MCF 10A (cell line): ENCODE results near the gene MAN1C1. TPM values are rescaled to one million over a fixed set of nuclear protein-coding genes. Genes with fewer than 3 reads are reported as not detected.

Source experiments
- BruUV-seq: library from RNA; stranded (reverse); fragments of 400-500 nt; replicated peaks from 2 replicates; lab custom pipeline; 2021; lab: Mats Ljungman, UMichigan
- CTCF ChIA-PET: fragments of 300-600 bp; sonication (Branson Sonifier 250); formaldehyde crosslinking; extraction: SDS; loops from one replicate; lab custom pipeline; 2021; ENCODE audit warnings: antibody characterized with exemption, inconsistent platforms; lab: Yijun Ruan, JAX
- POLR2A ChIA-PET: fragments of 300-600, 350-650 bp; sonication (Branson Sonifier 250); formaldehyde crosslinking; extraction: SDS; loops from one replicate; lab custom pipeline; 2020; ENCODE audit warnings: antibody characterized with exemption, inconsistent platforms; lab: Yijun Ruan, JAX
- DNase-seq: peaks from one replicate; pipeline ENCODE4 v3.0.0-alpha.2; 2018; ENCODE audit not compliant: unreplicated experiment
- H3K27ac Mint-ChIP-seq: one replicate; pipeline ENCODE4 v1.8.0; 2022; ENCODE audit warnings: mild to moderate bottlenecking, low read depth, mixed read lengths; ENCODE audit not compliant: unreplicated experiment
- H3K27me3 Mint-ChIP-seq: one replicate; pipeline ENCODE4 v1.8.0; 2022; ENCODE audit warnings: mixed read lengths; ENCODE audit not compliant: insufficient read depth, unreplicated experiment
- H3K36me3 Mint-ChIP-seq: one replicate; pipeline ENCODE4 v1.8.0; 2022; ENCODE audit warnings: mild to moderate bottlenecking, moderate library complexity, mixed read lengths; ENCODE audit not compliant: insufficient read depth, unreplicated experiment
- H3K4me1 Mint-ChIP-seq: one replicate; pipeline ENCODE4 v1.8.0; 2022; ENCODE audit warnings: mixed read lengths; ENCODE audit not compliant: insufficient read depth, unreplicated experiment
- H3K4me3 Mint-ChIP-seq: one replicate; pipeline ENCODE4 v1.8.0; 2022; ENCODE audit warnings: mild to moderate bottlenecking, moderate library complexity, mixed read lengths; ENCODE audit not compliant: unreplicated experiment
- H3K9me3 Mint-ChIP-seq: one replicate; pipeline ENCODE4 v1.8.0; 2022; ENCODE audit warnings: mixed read lengths; ENCODE audit not compliant: unreplicated experiment
- CTCF ChIP-seq: fragments of 200-600 bp; IDR thresholded peaks from one replicate; pipeline ENCODE4 v1.8.0; 2022; ENCODE audit warnings: antibody characterized with exemption, mild to moderate bottlenecking; ENCODE audit not compliant: unreplicated experiment
- intact Hi-C: fragments of 100-400 bp; cut with micrococcal nuclease; formaldehyde crosslinking; loops from 2 replicates; pipeline ENCODE4 v1.14.1; 2022
- total RNA-seq: library from RNA; stranded (reverse); gene quantifications from 2 replicates; pipeline ENCODE4 v1.2.3, GENCODE V29; 2022

Gene MAN1C1
- total RNA-seq, 1 experiment from 2014 or later: not detected

GRCh38 chr1:25577134-25577920 lies 39.3 kb upstream of the MAN1C1 start:
- ChIA-PET CTCF (no interaction called here), POLR2A (no interaction called here)
- DNase-seq: no peak
- no peak overlapping the region for H3K4me3 Mint-ChIP-seq
- intact Hi-C loops: no loop called here
- no TSS peak for BruUV-seq
- H3K36me3 Mint-ChIP-seq: peaks cover 6% of the 10 kb centered on the region
- H3K4me1 Mint-ChIP-seq: peaks cover 21% of the 10 kb centered on the region
- H3K27me3 Mint-ChIP-seq: no peaks in the 10 kb centered on the region
- H3K9me3 Mint-ChIP-seq: no peaks in the 10 kb centered on the region
- no peak for TF ChIP-seq CTCF
- H3K27ac Mint-ChIP-seq: no peak overlapping the region

- Mint-ChIP-seq H3K27me3 (peaks cover 6% of the 10 kb centered on the region), H3K36me3 (peaks cover 4% of the 10 kb centered on the region), H3K27ac (no peak overlapping the region), H3K9me3 (no peaks in the 10 kb centered on the region), H3K4me3 (no peak overlapping the region), H3K4me1 (peaks cover 5% of the 10 kb centered on the region)
- BruUV-seq: no TSS peak
- intact Hi-C loops: no loop called here
- DNase-seq: no peak
- no peak for TF ChIP-seq CTCF
- ChIA-PET CTCF (interaction anchor here (0.6 to 0.9 kb wide), 3 partner anchors 15 to 59 kb away, joined by 3 to 5 read pairs (median 3); no protein-coding TSS in a partner anchor), POLR2A (interaction anchor here (0.6 to 1.5 kb wide), 4 partner anchors 11 to 417 kb away, joined by 3 read pairs; no protein-coding TSS in a partner anchor)
Observed at GRCh38 chr1:25579292-25580252, 37.0 kb upstream of the MAN1C1 start.

GRCh38 chr1:25580927-25581326 lies 35.7 kb upstream of the MAN1C1 start:
- intact Hi-C loops: no loop called here
- Mint-ChIP-seq H3K9me3 (no peaks in the 10 kb centered on the region), H3K36me3 (no peaks in the 10 kb centered on the region), H3K4me3 (no peak overlapping the region), H3K27ac (no peak overlapping the region), H3K4me1 (peaks cover 5% of the 10 kb centered on the region), H3K27me3 (peaks cover 6% of the 10 kb centered on the region)
- no TSS peak for BruUV-seq
- no peak for DNase-seq
- TF ChIP-seq CTCF: no peak
- ChIA-PET CTCF (interaction anchor here (1.1 to 1.2 kb wide), 2 partner anchors 8 to 28 kb away, joined by 5 read pairs; no protein-coding TSS in a partner anchor), POLR2A (interaction anchor here (1.5 kb wide), 1 partner anchor 17 kb away, joined by 3 read pairs; no protein-coding TSS in a partner anchor)

- DNase-seq: no peak
- H3K4me1 Mint-ChIP-seq: peaks cover 5% of the 10 kb centered on the region
- H3K36me3 Mint-ChIP-seq: no peaks in the 10 kb centered on the region
- no peak overlapping the region for H3K4me3 Mint-ChIP-seq
- POLR2A ChIA-PET: interaction anchor here (0.6 kb wide), 1 partner anchor 32 kb away, joined by 3 read pairs; no protein-coding TSS in a partner anchor
- no peak for TF ChIP-seq CTCF
- no peak overlapping the region for H3K27ac Mint-ChIP-seq
- no peaks in the 10 kb centered on the region for H3K9me3 Mint-ChIP-seq
- intact Hi-C loops: no loop called here
- no TSS peak for BruUV-seq
- CTCF ChIA-PET: interaction anchor here (1.1 to 1.3 kb wide), 3 partner anchors 9 to 27 kb away, joined by 3 to 5 read pairs (median 5); no protein-coding TSS in a partner anchor
- H3K27me3 Mint-ChIP-seq: peaks cover 6% of the 10 kb centered on the region
Observed at GRCh38 chr1:25581764-25582163, 34.8 kb upstream of the MAN1C1 start.
